HepG2 (cell line): ENCODE data around the gene HRH2.

ENCODE experiments used
- CBX5 ChIP-seq: sonication (generic); formaldehyde crosslinking; IDR thresholded peaks from 2 replicates; pipeline ENCODE4 v1.4.0; 2020; ENCODE audit warnings: missing genetic modification reagents, borderline replicate concordance
- CCAR2 ChIP-seq: fragments of 200-400 bp; formaldehyde crosslinking; optimal IDR thresholded peaks from 2 replicates; pipeline ENCODE3; 2018; ENCODE audit warnings: low read depth, mild to moderate bottlenecking, low read length, moderate library complexity
- CTCF ChIP-seq: sonication (generic); formaldehyde crosslinking; IDR thresholded peaks from 2 replicates; pipeline ENCODE4 v1.5.0; 2020; ENCODE audit warnings: mild to moderate bottlenecking, missing genetic modification reagents, moderate library complexity
- ELF1 ChIP-seq: sonication (generic); formaldehyde crosslinking; IDR thresholded peaks from 2 replicates; pipeline ENCODE4 v1.4.0; 2020; ENCODE audit warnings: missing genetic modification reagents
- ISL2 ChIP-seq: sonication (generic); formaldehyde crosslinking; IDR thresholded peaks from 2 replicates; pipeline ENCODE4 v1.5.0; 2020; ENCODE audit warnings: missing genetic modification reagents
- PAF1 ChIP-seq: IDR thresholded peaks from 2 replicates; pipeline ENCODE4 v1.6.1; 2016; ENCODE audit warnings: missing genetic modification reagents, missing compliant biosample characterization
- RXRB ChIP-seq: IDR thresholded peaks from 2 replicates; pipeline ENCODE4 v1.6.1; 2016; ENCODE audit warnings: borderline replicate concordance, missing genetic modification reagents, missing compliant biosample characterization
- SMAD3 ChIP-seq: sonication (generic); formaldehyde crosslinking; IDR thresholded peaks from 2 replicates; pipeline ENCODE4 v1.4.0; 2020; ENCODE audit warnings: missing genetic modification reagents
- TAF1 ChIP-seq: sonication (generic); formaldehyde crosslinking; IDR thresholded peaks from 2 replicates; pipeline ENCODE4 v1.4.0; 2020; ENCODE audit warnings: missing genetic modification reagents
- ZBTB8A ChIP-seq: sonication (generic); formaldehyde crosslinking; IDR thresholded peaks from 2 replicates; pipeline ENCODE4 v1.4.0; 2020; ENCODE audit warnings: mild to moderate bottlenecking, low read depth, missing genetic modification reagents, borderline replicate concordance
- ZNF577 ChIP-seq: sonication (generic); formaldehyde crosslinking; IDR thresholded peaks from 2 replicates; pipeline ENCODE4 v1.4.0; 2020; ENCODE audit warnings: mild to moderate bottlenecking, low read depth, missing genetic modification reagents, borderline replicate concordance
- TF ChIP-seq, protein P1 (sequence below): conservative IDR thresholded peaks from 2 replicates; pipeline ENCODE4 v1.6.1; 2018; ENCODE audit warnings: missing genetic modification reagents

DNA sequence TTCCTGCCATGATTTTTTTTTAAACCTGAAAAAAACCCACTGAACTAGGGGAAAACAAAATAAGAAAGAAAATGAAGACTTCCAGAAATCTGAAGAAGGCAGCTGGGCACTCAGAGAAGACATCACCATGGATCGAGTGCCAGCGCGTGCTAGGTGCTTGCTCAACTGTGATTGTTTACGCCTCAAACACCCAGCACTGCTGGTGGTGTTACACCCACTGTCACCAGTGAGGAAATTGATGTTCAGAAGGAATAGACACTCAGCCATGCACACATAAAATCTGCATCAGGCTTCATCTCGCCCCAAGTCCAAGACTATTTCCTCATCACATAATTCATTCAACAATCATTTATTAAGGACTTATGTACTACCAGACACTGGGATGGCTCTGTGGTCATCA lies 82.1 kb downstream of the HRH2 start:
- TF ChIP-seq, protein P1, sequence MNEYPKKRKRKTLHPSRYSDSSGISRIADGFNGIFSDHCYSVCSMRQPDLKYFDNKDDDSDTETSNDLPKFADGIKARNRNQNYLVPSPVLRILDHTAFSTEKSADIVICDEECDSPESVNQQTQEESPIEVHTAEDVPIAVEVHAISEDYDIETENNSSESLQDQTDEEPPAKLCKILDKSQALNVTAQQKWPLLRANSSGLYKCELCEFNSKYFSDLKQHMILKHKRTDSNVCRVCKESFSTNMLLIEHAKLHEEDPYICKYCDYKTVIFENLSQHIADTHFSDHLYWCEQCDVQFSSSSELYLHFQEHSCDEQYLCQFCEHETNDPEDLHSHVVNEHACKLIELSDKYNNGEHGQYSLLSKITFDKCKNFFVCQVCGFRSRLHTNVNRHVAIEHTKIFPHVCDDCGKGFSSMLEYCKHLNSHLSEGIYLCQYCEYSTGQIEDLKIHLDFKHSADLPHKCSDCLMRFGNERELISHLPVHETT (CRISPR knock-in tag), result no peak
- no peak for TF ChIP-seq SMAD3 (CRISPR knock-in tag)
- no peak for TF ChIP-seq CTCF (CRISPR knock-in tag)
- no peak for TF ChIP-seq TAF1
- no peak for TF ChIP-seq ZBTB8A (CRISPR knock-in tag)
- TF ChIP-seq ZNF577, result no peak
- TF ChIP-seq CBX5 (CRISPR knock-in tag), result no peak
- no peak for TF ChIP-seq CCAR2
- TF ChIP-seq RXRB, result no peak
- TF ChIP-seq PAF1, result no peak
- no peak for TF ChIP-seq ISL2 (CRISPR knock-in tag)
- TF ChIP-seq ELF1, result no peak
